Measurements from ENCODE around the gene SERGEF.

SERGEF gene

GRCh38 chr11:17798253-17798652 lies 214.6 kb downstream of the SERGEF start:
- DNase-seq (ENCODE audit: low read depth) = no peak
- in situ Hi-C loops (cut with HindIII; ENCODE audit: low sequenced_read_pairs) = no loop called here
- H3K4me3 ChIP-seq (ENCODE audit: low read depth, low read length) = no peak overlapping the region
- TF ChIP-seq, protein P1, sequence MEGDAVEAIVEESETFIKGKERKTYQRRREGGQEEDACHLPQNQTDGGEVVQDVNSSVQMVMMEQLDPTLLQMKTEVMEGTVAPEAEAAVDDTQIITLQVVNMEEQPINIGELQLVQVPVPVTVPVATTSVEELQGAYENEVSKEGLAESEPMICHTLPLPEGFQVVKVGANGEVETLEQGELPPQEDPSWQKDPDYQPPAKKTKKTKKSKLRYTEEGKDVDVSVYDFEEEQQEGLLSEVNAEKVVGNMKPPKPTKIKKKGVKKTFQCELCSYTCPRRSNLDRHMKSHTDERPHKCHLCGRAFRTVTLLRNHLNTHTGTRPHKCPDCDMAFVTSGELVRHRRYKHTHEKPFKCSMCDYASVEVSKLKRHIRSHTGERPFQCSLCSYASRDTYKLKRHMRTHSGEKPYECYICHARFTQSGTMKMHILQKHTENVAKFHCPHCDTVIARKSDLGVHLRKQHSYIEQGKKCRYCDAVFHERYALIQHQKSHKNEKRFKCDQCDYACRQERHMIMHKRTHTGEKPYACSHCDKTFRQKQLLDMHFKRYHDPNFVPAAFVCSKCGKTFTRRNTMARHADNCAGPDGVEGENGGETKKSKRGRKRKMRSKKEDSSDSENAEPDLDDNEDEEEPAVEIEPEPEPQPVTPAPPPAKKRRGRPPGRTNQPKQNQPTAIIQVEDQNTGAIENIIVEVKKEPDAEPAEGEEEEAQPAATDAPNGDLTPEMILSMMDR (IDR thresholded peaks at IDR 0.05; ENCODE audit: low read depth, low read length, missing control alignments) = no peak

DNA sequence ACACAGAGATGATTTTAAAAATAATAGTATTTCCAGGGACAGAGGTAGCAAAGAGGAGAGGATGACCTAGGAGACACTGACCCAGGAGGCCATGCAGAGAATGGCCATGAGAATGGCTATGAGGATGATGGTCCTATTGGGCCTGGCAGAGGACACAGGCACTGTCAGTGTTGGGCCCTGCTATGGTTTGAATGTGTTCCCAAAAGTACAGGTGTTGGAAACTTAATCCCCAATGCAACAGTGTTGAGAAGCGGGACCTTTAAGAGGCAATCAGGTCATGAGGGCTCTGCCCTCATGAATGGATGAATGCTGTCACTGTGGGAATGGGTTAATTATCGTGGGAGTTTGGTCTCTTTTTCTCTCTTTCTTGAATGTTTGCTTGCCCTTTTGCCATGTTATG lies 216.7 kb downstream of the SERGEF start:
- in situ Hi-C loops (cut with HindIII; ENCODE audit: low sequenced_read_pairs) = no loop called here
- DNase-seq (ENCODE audit: low read depth) = no peak
- H3K4me3 ChIP-seq (ENCODE audit: low read depth, low read length) = no peak overlapping the region
- TF ChIP-seq, protein P1 (IDR thresholded peaks at IDR 0.05; ENCODE audit: low read depth, low read length, missing control alignments) = no peak

GRCh38 chr11:17794981-17795380 lies 217.9 kb downstream of the SERGEF start:
- no peak overlapping the region for H3K4me3 ChIP-seq (ENCODE audit: low read depth, low read length)
- DNase-seq (ENCODE audit: low read depth) = no peak
- TF ChIP-seq, protein P1 (IDR thresholded peaks at IDR 0.05; ENCODE audit: low read depth, low read length, missing control alignments) = no peak
- in situ Hi-C loops (cut with HindIII; ENCODE audit: low sequenced_read_pairs) = no loop called here

DNA sequence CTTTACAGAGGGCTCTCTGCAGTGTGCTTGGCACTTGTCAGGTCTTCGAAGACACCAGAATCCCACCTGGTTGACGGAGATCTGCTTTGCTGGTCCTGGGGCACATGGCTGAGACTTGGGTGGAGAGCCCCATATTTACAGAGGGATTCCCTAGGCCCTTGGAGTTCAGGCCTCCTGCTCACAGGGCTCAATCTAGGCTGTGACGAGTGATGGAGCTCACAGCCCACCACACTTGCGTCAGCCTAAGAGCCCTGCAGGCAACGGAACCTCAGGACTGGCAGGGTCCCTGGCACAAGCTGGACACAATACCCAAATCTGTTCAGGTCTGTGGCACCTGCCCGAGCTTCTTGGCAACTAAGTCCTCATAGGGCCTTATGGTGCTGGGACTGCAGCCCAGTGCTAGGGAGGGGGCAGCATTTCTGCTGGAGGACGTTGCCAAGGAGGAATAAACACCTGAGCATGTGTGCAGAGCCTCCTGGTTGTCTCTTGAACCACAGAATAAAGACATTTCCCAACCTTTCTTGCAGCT lies 219.1 kb downstream of the SERGEF start:
- no peak overlapping the region for H3K4me3 ChIP-seq (ENCODE audit: low read depth, low read length)
- no peak for DNase-seq (ENCODE audit: low read depth)
- TF ChIP-seq, protein P1 (IDR thresholded peaks at IDR 0.05; ENCODE audit: low read depth, low read length, missing control alignments) = no peak
- in situ Hi-C loops (cut with HindIII; ENCODE audit: low sequenced_read_pairs) = no loop called here

DNA sequence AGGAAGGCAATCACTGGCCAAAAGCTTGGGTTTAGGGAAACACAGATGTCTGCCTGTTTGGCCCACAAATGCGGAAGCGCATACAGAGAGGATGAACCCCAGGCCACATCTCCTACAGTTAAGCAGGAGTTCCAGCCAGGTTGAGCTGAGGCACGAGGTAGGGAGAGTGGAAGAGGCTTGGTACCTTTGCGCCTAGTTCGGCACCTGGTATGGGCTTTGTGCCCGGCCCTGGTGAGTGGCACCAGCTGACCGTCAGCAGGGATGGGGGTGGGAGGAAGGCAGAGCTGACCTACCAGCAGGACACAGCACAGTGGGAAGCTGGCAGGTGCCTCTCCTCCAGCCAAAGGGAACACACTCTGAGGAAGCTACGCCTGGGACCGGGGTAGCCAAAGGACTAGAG lies 220.7 kb downstream of the SERGEF start:
- no peak for DNase-seq (ENCODE audit: low read depth)
- TF ChIP-seq, protein P1 (IDR thresholded peaks at IDR 0.05; ENCODE audit: low read depth, low read length, missing control alignments) = no peak
- in situ Hi-C loops (cut with HindIII; ENCODE audit: low sequenced_read_pairs) = no loop called here
- no peak overlapping the region for H3K4me3 ChIP-seq (ENCODE audit: low read depth, low read length)

DNA sequence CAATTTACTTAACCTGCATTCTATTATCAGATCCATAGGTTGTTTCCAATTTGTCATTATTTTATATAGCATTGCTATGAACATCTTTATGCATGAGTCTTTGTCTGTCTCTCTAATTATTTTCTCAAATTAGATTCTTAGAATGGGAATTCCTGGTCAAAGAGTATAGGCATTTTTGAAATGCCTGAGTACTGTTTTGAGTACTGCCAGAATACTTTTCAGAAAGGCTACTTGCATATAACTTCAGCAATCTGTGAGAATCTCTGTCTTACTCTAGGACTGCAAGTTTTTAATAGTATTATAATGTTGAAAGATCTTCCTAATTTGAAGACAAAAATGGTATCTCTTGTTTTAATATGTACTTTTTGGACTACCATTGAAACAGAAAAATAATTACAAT lies 221.7 kb downstream of the SERGEF start:
- in situ Hi-C loops (cut with HindIII; ENCODE audit: low sequenced_read_pairs) = no loop called here
- no peak for DNase-seq (ENCODE audit: low read depth)

More for the DNA sequence above, 221.7 kb downstream of the SERGEF start:
- TF ChIP-seq, protein P1 (IDR thresholded peaks at IDR 0.05; ENCODE audit: low read depth, low read length, missing control alignments) = no peak
- H3K4me3 ChIP-seq (ENCODE audit: low read depth, low read length) = no peak overlapping the region
